GM18502 (cell line): Measurements from ENCODE around the gene RCE1.

ENCODE experiments used
- ATAC-seq: cut with Tn5 transposase; IDR thresholded peaks from one replicate; pipeline ENCODE4 v1.9.1; 2021; ENCODE audit warnings: mild to moderate bottlenecking; ENCODE audit not compliant: unreplicated experiment, poor library complexity

Gene RCE1

DNA sequence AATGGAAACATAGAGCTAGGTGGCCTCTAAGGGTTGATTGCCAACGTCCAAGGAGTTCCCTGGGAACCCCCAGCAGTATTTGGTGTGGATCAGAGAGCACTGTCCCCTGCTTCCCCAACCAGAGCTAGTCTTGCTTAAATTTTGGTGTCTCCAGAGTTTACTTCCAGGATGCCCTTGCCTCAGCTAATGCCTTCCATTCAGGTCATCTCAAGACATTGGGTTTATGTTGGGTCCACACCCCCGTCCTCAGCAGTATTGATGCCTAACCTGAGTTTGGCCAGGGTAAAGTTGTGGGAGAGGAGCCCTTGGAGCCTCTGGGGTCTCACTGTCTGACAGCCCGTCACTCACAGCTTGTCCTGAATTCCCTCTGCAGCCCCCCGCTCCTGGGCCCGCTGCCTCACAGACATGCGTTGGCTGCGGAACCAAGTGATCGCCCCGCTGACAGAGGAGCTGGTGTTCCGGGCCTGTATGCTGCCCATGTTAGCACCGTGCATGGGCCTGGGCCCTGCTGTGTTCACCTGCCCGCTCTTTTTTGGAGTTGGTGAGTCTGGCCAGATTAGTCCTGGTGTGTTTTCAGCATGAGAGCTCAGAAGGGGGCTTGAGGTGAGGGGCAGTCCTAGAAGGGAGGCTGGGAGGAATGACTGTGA lies 1.4 kb downstream of the RCE1 start:
- no peak for ATAC-seq

DNA sequence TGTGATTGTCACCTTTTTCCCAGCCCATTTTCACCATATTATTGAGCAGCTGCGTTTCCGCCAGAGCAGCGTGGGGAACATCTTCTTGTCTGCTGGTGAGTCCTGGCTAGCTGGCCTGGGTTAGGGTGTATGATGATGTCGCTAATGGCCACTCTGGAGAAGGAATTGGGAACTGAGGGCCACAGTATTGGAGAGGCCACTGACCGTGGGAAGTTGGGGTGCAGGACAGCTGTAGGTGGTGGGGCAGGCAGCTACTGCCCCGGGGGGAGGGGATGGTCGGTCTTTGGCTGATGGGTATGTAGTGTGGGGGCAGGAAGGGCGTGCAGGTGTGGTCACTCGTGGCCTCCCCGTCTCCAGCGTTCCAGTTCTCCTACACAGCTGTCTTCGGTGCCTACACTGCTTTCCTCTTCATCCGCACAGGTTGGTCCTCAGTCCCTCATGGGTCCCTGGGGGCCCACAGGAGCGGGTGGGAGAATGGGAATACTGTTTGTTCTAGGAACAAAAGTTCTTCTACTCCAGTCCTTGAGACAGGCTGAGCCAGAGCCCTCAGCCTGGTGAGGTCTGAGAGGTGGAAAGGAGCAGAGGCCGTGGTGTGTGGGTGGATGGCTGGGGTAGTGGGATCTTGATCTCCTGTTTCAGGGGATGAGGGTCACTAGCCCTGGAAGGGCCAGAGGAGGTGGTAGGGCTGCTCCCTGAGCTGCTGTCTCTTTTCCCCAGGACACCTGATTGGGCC lies 2.1 kb downstream of the RCE1 start:
- ATAC-seq: no peak

DNA sequence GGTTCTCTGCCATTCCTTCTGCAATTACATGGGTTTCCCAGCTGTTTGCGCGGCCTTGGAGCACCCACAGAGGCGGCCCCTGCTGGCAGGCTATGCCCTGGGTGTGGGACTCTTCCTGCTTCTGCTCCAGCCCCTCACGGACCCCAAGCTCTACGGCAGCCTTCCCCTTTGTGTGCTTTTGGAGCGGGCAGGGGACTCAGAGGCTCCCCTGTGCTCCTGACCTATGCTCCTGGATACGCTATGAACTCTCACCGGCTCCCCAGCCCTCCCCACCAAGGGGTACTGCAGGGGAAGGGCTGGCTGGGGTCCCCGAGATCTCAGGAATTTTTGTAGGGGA lies 2.6 kb downstream of the RCE1 start:
- ATAC-seq: no peak

DNA sequence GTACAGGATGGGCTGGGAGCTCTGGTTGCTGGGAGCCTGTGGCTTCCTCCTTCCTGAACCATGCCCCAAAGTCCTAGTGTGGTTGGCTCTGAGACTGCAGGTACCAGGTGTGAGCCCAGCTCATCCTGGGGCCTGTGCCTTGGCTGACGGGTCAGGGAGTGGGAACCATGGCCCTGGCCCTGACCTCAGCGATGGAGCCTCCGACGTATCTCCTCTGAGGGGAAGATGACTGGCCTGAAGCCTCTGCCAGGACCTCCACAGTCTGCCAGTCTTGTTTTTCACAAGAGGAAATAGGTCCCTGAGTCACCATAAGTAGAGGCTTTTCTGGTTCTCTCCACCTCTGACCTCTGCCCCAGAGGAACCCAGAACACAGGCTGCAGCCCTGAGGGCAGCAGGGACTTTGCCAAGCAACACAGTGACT lies 3.4 kb downstream of the RCE1 start:
- ATAC-seq: no peak

DNA sequence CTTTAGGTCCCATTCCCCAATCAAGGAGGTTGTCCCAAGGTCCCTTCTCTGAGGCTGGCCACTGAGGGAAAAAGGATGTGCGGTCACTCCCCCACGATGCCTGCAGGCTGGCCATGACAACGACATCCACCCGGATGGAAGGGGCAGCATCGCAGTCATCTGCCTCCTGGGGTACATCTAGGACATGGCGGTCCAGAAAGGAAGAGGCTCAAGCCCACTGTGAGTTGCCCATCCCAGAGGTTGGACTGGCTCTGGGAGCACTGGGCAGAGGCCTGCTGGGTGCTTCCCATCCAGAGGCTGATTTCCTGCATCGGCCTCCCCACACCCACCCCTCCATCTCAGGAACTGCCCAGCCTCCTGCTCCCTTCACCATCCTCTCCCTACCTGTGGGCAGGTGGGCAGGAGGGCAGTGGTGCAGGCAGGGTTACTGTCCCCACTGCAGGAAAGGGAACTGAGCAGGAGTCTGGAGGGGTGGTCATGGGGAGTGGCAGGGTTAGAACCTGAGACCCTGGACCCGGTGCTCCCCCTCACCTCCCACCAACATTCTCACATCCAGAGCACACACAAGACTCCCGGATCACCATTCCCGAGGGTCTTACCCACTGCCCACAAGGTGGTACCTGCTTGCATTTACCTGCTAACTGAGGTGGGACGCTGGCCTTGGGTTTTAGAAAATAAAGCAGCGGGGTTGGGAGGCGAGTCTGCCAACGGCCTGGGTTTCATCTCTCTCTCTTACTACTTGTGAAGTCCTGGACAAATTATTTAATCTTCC lies 4.4 kb downstream of the RCE1 start:
- no peak for ATAC-seq

DNA sequence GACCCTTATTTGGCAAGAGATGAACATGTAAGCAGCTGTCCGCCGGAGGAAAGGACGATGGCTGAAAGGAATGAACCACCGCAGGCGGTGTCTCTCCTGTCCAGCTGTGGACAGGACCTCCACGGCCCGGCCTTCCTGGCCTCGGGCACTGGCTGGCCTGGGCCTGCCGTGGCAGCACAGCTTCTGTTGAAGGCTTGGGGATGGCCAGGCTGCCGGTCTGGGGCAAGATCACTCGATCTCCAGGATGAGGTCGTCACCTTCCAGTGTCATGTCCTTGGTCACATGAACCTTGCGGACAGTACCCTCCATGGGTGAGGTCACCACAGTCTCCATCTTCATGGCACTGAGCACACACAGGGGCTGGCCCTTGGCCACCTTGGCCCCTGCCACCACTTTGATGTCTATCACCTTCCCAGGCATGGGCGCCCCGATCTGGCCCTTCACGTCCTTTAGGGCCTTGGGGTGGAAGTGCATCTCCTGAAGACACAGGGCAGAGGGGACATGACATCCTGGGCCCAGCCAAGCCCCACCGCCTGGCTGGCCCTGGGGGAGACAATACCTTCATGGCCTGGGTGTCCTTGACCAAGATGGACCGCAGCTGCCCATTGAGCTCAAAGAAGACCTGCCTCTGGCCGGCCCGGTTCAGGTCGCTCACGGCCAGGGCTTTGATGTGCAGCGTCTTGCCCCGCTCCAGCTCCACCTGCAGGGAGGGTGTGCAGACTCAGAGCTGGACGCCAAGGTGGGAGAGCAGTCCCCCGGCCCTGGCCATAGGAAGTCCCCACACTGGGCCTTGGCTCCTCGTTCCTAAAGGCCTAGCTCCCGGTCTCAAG lies 5.6 kb downstream of the RCE1 start:
- ATAC-seq: no peak

DNA sequence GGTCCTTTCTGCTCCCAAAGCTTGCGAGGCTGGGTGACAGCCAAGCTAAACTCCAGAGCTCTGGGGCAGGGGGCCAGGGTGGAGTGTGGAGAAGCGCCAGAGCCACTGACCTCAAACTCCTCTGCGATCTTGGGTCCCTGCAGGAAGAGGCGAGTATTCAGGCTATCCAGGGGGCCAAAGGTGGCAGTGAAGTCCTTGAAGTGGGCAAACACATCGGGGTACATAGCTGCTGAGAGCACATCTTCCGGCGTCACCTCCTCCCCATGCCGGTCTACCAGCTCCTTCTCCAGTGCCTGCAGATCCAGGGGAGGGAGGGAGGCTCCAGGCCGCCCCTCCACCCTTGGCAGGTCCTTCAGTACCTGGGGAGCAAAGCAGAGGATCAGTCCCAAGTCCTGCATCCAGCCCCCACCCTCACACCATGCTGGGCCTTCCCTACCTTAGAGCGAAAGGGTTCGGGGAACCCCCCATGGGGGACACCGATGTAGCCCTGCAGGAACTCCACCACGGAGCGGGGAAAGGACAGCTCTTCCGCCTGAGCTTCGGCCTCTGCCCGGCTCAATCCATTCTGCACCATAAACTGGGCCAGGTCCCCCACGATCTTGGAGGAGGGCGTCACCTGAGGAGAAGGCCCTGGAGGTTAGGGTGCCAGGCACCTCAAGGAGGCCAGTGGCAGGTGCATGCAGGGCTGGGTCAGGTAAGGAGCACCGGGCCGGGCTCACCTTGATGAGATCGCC lies 6.4 kb downstream of the RCE1 start:
- no peak for ATAC-seq

DNA sequence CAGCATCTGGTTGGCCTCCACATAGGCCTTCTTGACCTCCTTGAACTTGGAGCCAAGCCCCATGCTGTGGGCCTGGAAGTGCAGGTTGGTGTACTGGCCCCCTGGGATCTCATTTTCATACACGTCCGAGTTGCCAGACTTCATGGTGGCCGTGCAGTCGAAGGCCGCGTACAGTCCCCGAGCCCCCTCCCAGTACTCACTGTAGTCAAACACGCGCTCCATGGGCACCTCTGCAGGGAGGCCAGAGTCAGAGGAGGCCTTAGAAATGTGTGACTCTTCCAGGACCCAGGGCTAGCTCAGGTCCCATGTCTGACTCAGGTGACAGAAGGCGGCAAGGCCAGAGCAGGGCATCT lies 7.0 kb downstream of the RCE1 start:
- no peak for ATAC-seq

DNA sequence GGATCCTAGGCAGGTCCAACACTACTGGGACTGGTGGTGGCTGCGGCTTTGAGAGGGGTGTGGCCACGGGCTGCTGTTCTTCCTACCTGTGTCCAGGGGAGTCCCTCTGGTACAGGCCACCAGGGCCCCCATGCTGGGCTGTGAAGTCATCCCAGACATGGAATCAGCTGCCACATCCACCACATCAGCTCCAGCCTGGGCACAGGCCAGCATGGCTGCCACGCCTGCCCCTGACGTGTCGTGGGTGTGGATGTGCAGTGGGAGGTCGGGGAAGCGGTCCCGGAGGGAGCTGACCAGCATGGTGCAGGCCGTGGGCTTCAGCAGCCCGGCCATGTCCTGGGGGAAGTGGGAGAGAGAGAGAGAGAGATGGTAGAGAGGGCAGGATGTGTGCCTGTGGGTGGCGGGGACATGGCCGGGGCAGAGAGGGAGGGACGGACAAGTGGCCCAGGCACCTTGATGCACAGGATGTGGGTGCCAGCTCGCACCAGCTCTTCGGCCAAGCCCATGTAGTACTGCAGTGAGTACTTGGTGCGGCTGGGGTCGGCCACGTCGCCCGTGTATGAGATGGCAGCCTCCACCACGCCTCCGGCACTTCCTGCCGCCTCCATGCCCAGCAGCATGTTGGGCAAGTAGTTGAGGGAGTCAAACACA lies 7.5 kb downstream of the RCE1 start:
- no peak for ATAC-seq

DNA sequence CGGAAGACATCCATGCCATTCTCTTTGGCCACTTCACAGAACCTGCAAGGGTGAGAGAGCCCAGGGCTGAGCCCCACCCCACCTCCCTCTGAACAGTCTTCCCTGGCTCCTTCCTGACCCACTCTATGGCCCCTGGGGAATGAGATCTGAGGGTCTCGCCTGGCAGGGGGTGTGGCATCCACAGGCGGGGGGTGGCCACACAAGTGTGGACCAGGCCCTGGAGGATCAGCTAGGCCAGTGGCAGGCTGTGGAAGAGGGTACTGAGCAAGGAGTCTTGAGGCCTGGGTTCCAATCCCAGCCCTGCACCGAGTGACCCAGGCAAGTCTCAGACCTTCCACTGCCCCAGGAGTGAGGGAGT lies 8.0 kb downstream of the RCE1 start:
- no peak for ATAC-seq

DNA sequence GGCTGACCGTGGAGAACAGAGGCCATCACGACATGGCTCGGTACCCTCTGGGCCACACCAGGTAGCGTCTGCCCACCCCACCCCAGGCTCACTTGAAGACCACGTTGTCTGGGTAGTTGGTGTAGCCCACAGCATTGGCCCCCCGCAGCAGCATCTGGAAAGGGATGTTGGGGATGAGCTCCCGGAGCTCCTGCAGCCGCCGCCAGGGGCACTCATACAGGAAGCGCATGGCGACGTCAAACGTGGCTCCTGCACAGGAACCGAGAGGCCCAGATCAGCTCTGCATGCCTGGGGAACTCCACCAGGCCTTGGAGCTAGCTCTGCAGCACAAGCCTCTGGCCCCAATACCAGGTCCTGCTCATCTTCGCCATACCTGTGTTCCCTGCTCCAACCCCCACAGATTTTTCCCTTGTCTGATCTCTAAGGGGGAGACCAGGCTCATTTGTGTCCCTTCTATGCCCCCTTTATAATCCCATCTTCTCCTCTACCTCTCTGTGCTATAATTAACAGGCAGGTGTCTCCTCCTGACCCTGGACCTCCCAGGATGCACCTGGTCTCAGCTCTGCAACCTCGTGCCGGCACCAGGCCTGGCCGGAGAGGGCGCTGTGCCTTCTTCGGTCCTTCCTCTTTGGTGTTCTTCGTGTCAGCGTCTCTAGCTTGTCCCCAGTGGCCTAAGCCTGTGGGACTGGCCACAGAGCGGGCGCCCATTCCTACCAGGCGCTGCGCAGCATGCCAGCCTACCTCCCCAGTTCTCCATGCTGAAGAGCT lies 8.6 kb downstream of the RCE1 start:
- ATAC-seq: no peak

DNA sequence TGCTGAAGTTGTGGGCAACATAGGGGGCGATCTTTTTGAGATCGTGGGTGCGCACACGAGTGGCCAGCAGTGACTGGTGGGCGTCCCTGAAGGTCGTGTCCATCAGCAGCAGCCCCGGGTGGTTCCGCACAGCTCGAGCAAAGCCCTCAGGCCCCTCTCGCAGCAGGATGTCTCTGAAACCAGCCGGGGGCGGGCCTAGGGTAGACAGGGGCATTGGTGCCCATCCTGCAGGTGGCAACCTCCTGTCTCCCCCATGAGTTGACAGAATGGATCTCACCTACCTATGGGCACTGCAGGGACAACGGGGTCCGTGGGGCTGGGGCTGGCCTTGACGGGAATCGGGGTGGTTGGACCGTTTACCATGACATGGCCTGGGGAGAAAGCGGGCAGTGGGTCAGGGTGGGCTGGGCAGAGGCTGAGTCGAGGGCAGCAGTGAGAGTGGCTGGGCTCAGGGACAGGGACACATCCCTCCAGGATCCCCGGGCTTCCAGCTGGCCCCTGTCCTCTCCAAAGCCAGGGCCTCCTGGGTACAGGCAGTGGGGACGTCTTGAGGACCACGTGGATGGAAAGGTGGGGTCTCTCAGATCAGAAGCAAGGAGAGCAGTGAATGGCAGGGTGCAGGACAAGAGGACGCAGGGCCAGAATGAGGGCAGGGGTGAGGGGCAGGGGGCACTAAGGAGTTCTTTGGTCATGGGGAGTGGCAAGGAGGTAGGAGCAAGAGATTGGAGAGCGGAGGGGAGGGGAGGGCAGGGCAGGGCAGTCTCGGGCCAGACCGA lies 9.4 kb downstream of the RCE1 start:
- no peak for ATAC-seq

DNA sequence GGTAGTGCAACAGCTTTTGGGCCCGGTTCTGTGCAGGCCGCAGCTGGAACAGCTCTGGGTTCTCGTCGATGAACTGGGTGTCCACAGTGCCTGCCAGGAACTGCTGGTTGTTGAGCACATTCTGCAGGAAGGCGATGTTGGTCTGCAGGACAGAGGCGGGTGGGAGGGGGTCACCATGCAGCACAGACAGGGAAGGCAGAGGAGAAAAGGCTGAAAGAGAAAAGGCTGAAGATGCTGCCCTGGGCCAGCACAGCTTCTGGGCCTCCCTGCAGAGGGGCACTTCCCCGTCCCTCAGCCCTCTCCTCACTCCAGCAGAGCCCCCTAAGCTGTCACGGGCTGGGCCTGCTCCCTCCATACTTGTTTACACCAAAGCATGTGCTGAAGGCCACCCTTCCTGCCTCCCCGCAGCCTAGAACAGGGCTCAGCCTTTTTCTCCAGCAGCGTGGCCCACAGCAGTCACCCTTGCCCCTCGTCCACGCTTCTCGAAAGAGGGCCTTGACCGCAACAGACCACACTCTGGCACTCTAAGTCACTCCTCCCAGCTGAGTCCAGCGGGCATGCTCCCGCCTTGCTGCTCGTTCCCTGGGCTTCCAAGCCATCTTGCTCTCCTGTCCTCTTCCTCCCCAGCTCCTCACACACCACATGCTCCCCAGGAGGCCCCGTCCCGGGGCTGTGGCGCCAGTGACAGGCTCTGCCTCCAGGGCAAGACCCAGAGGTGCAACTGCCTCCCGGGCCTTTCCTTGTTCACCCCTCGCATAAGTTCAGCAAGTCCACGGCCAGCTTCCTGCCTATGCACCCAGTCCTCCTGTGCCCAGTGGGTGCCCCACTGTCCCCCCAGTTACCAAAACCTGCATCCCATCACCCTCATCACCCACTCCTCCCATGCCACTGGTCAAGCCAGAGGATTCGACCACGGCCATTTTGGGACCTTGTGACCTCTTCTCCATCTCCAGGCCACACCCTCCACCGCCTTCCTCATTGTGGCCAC lies 10.3 kb downstream of the RCE1 start:
- ATAC-seq: no peak

DNA sequence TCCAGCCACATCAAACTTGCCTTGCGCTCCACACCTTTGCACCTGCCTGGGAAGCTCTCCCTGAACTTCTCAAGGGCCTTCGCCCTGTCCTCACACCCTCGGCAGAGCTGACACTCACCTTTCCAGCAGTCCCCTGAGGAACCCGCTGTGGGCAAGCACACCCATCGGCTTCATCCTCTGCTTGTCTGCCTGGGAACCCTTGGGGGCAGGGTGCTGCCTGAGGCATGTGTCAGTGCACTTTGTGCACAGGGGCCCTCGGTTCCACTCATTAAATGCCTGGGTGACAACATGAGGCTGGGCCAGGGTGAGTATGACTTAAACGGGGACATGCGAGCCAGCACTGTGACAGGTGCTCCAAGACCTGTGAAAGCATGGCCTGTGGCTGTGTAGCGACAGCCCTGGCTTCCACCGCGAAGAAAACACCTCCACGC lies 11.0 kb downstream of the RCE1 start:
- no peak for ATAC-seq

DNA sequence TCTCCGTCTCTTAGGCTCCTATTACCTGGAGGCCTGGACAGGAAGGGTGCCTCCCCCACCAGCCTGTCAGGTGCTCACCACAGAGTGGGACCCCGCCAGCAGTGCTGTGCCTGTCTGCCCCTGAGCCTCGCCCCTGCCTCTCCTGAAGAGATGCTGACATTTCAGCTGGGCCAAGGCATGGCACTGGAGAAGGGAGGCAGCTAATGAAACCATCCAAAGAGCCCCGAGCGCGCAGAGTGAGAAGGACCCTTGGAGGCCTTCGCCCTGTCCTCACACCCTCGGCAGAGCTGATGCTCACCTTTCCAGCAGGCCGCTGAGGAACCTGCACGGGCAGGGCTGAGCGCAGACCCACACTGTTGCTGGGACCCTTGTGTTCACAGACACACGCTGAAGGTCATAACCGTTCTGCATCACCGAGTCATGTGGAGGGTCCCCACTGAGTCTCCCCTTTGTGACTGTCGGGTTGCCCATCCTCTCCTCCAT lies 11.5 kb downstream of the RCE1 start:
- no peak for ATAC-seq

DNA sequence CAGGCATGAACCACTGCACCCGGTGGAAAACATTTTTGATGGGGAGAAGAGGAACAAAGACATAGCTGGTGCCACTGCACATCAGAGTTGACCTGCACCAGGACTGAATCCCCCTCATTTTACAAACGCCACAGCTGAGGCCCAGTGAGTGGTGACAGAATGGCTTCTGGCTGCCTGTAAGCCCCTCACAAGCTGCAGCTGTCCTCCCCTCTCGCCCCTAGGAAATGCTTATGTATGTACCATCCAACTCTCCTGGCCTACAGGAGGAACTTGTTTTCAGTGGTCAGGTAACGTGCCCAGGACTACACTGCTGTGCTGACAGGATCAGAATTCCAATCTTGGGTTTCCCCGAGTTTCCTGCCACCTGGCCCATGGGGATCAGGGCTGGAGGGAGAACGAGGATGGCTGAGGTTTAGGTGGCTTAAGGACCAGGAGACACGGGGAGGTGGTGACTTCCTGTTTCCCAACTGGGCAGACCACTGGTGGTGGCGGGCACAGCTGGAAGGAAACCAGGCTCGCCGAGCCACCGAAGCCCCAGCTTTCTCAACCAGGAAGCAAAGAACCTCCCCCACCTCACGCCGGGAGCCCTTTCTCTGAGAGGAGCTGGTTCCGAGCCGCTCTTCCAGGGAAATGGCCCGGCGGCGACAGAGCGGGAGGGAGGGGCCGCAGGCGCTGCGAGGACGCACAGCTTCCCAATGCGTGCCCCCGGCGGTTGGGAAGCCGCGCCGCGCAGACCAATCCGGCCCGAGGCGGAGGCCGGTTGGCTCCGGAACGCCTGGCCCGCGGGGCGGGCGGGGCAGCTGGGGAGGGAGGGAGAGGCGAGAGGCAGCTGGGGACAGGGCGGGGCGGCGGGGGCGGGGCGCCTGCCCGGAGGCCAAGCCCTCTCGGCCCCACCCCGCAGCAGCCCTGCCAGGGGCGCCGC lies 12.6 kb downstream of the RCE1 start:
- ATAC-seq: peak; percentile 72
